Endometrial microvascular endothelial cells (primary cell): ENCODE measurements around the gene CYP27B1. TPM values are rescaled to one million over a fixed set of nuclear protein-coding genes. Genes with fewer than 3 reads are reported as not detected.

Source experiments
- in situ Hi-C: cut with HindIII; loops from 2 replicates; pipeline ENCODE4 v1.10.0; 2017; ENCODE audit warnings: low sequenced_read_pairs, low pct_unique_long_range_greater_than_20kb; ENCODE audit errors: inconsistent ontology term
- total RNA-seq: library from RNA; depleted of rRNA; stranded (reverse); fragments of >200 nt; gene quantifications from one replicate; pipeline ENCODE4 v1.2.3, GENCODE V29; 2015; ENCODE audit errors: inconsistent ontology term

Gene CYP27B1
- total RNA-seq, 1 donor from 2014 or later: 1.9 TPM

GRCh38 chr12:57755454-57756372, 11.2 kb downstream of the CYP27B1 start:
- in situ Hi-C loops: no loop called here

GRCh38 chr12:57755194-57755453, 11.8 kb downstream of the CYP27B1 start:
- in situ Hi-C loops: no loop called here

GRCh38 chr12:57754411-57755193, 12.3 kb downstream of the CYP27B1 start, which contains the start of gene MARCHF9:
TSS of gene MARCHF9 (plus strand) at chr12:57755103. CDS start at chr12:57755529, 426 bp downstream.
- in situ Hi-C loops: no loop called here

- in situ Hi-C loops: no loop called here
Measured at GRCh38 chr12:57753756-57754337, 13.0 kb downstream of the CYP27B1 start.

GRCh38 chr12:57752668-57753000, 14.2 kb downstream of the CYP27B1 start:
- in situ Hi-C loops: no loop called here

GRCh38 chr12:57751788-57752667, 14.8 kb downstream of the CYP27B1 start, which contains the start of gene CDK4:
TSS of gene CDK4 (minus strand) at chr12:57752310. CDS start at chr12:57751717, 593 bp downstream.
- in situ Hi-C loops: no loop called here

- in situ Hi-C loops: no loop called here
Measured at GRCh38 chr12:57751432-57751787, 15.5 kb downstream of the CYP27B1 start.

- in situ Hi-C loops: no loop called here
Measured at GRCh38 chr12:57750561-57751431, 16.1 kb downstream of the CYP27B1 start.

GRCh38 chr12:57749061-57749460, 17.8 kb downstream of the CYP27B1 start:
- in situ Hi-C loops: no loop called here

- in situ Hi-C loops: no loop called here
Measured at GRCh38 chr12:57746025-57746424, 20.9 kb downstream of the CYP27B1 start.

GRCh38 chr12:57745485-57745881, 21.4 kb downstream of the CYP27B1 start:
- in situ Hi-C loops: no loop called here

GRCh38 chr12:57744777-57745484, 21.9 kb downstream of the CYP27B1 start, which contains the start of gene TSPAN31:
TSS of gene TSPAN31 (plus strand) at chr12:57745039. CDS start at chr12:57745155, 116 bp downstream.
- in situ Hi-C loops: no loop called here

GRCh38 chr12:57744194-57744776, 22.6 kb downstream of the CYP27B1 start:
- in situ Hi-C loops: no loop called here

- in situ Hi-C loops: no loop called here
Measured at GRCh38 chr12:57743769-57744168, 23.1 kb downstream of the CYP27B1 start.

- in situ Hi-C loops: no loop called here
Measured at GRCh38 chr12:57741844-57742738, 24.8 kb downstream of the CYP27B1 start.

- in situ Hi-C loops: no loop called here
Measured at GRCh38 chr12:57741413-57741789, 25.5 kb downstream of the CYP27B1 start.
